Smooth muscle cell (in vitro differentiated cells): Measurements from ENCODE around the gene STARD8. TPM values are rescaled to one million over a fixed set of nuclear protein-coding genes. Genes with fewer than 3 reads are reported as not detected.

Experiments used
- DNase-seq: peaks from one replicate; lab custom pipeline; 2025; ENCODE audit not compliant: unreplicated experiment; lab: John Stamatoyannopoulos, UW
- H2AFZ ChIP-seq: fragments of 200-600 bp; sonication (generic); 2 replicates; pipeline ENCODE4 v1.6.0; 2016; ENCODE audit warnings: antibody characterized with exemption, low read depth, mild to moderate bottlenecking
- H3F3A ChIP-seq: fragments of 200-600 bp; sonication (generic); 2 replicates; pipeline ENCODE4 v1.6.0; 2017; ENCODE audit warnings: antibody characterized with exemption, low read depth
- H3K27ac ChIP-seq: fragments of 200-600 bp; sonication (generic); 2 replicates; pipeline ENCODE4 v1.5.1; 2016; ENCODE audit warnings: low read depth, mild to moderate bottlenecking
- H3K27me3 ChIP-seq: fragments of 200-600 bp; sonication (generic); 2 replicates; pipeline ENCODE4 v1.6.1; 2016; ENCODE audit warnings: low read depth, mild to moderate bottlenecking
- H3K36me3 ChIP-seq: fragments of 200-600 bp; sonication (generic); 2 replicates; pipeline ENCODE4 v1.5.1; 2016; ENCODE audit warnings: low read depth
- H3K4me1 ChIP-seq: fragments of 200-600 bp; sonication (generic); 2 replicates; pipeline ENCODE4 v1.5.1; 2016; ENCODE audit warnings: low read depth
- H3K4me2 ChIP-seq: fragments of 200-600 bp; sonication (generic); 2 replicates; pipeline ENCODE4 v1.6.0; 2016; ENCODE audit warnings: mild to moderate bottlenecking
- H3K4me3 ChIP-seq: fragments of 200-600 bp; sonication (generic); 2 replicates; pipeline ENCODE4 v1.5.1; 2016; ENCODE audit warnings: mild to moderate bottlenecking
- H3K79me2 ChIP-seq: fragments of 200-600 bp; sonication (generic); 2 replicates; pipeline ENCODE4 v1.6.0; 2016; ENCODE audit warnings: low read depth, mild to moderate bottlenecking
- H3K9ac ChIP-seq: fragments of 200-600 bp; sonication (generic); 2 replicates; pipeline ENCODE4 v1.6.0; 2016; ENCODE audit warnings: low read depth
- H3K9me3 ChIP-seq: fragments of 200-600 bp; sonication (generic); replicated peaks from 2 replicates; pipeline ENCODE4 v1.5.1; 2016; ENCODE audit warnings: low read depth
- H4K20me1 ChIP-seq: fragments of 200-600 bp; sonication (generic); 2 replicates; pipeline ENCODE4 v1.6.0; 2016; ENCODE audit warnings: low read depth
- CTCF ChIP-seq: fragments of 200-600 bp; sonication (generic); IDR thresholded peaks from 2 replicates; pipeline ENCODE4 v1.5.1; 2017; ENCODE audit warnings: borderline replicate concordance, mild to moderate bottlenecking, antibody characterized with exemption; ENCODE audit not compliant: insufficient read depth, poor library complexity, severe bottlenecking
- WGBS: methylation state at CpG from one replicate; pipeline ENCODE4 v1.1.7; 2016; ENCODE audit warnings: low lambda C conversion rate; 5-methylcytosine and 5-hydroxymethylcytosine counted together
- polyA plus RNA-seq: library from polyadenylated mRNA; unstranded; fragments of >200 nt; fragmentation: Nextera tagmentation; extraction: Ambion mirVana; gene quantifications from 2 replicates; pipeline ENCODE4 v1.2.1, GENCODE V29; 2016
- total RNA-seq: library from RNA; depleted of rRNA; stranded (reverse); fragments of >200 nt; gene quantifications from 2 replicates; pipeline ENCODE4 v1.2.3, GENCODE V29; 2014

Gene STARD8
- total and polyA plus RNA-seq, 2 experiments from 2014 or later, result 0.27 to 0.38 TPM

- no peaks in the 10 kb centered on the region for H3K36me3 ChIP-seq
- H3K4me1 ChIP-seq, result no peaks in the 10 kb centered on the region
- no peaks in the 10 kb centered on the region for H4K20me1 ChIP-seq
- DNase-seq, result no peak
- H3F3A ChIP-seq, result no peaks in the 10 kb centered on the region
- no peaks in the 10 kb centered on the region for H3K9me3 ChIP-seq
- H2AFZ ChIP-seq, result no peak overlapping the region
- H3K9ac ChIP-seq, result no peak overlapping the region
- H3K27me3 ChIP-seq, result no peaks in the 10 kb centered on the region
- no peak overlapping the region for H3K4me3 ChIP-seq
- H3K4me2 ChIP-seq, result no peak overlapping the region
- no peaks in the 10 kb centered on the region for H3K79me2 ChIP-seq
- TF ChIP-seq CTCF, result no peak
- H3K27ac ChIP-seq, result no peak overlapping the region
- 64% methylated on average over 3 of the region's 3 CpGs for WGBS
Observed at GRCh38 chrX:68672581-68673318, 25.3 kb downstream of the STARD8 start.

- Histone ChIP-seq H3F3A (no peaks in the 10 kb centered on the region), H3K27me3 (no peaks in the 10 kb centered on the region)
- 57% methylated on average over 4 of the region's 4 CpGs for WGBS
Observed at GRCh38 chrX:68675571-68675970, 28.1 kb downstream of the STARD8 start.

GRCh38 chrX:68676335-68676734, 28.9 kb downstream of the STARD8 start:
- DNase-seq, result no peak
- Histone ChIP-seq H3K4me1 (no peaks in the 10 kb centered on the region), H3K4me2 (no peak overlapping the region), H4K20me1 (no peaks in the 10 kb centered on the region), H3K79me2 (no peaks in the 10 kb centered on the region), H3K27me3 (no peaks in the 10 kb centered on the region), H3K9ac (no peak overlapping the region), H2AFZ (no peak overlapping the region), H3K4me3 (no peak overlapping the region), H3K36me3 (no peaks in the 10 kb centered on the region), H3K27ac (no peak overlapping the region), H3K9me3 (no peaks in the 10 kb centered on the region), H3F3A (no peaks in the 10 kb centered on the region)
- 66% methylated on average over 3 of the region's 3 CpGs for WGBS
- TF ChIP-seq CTCF, result no peak

More at GRCh38 chrX:68675571-68675970, 28.1 kb downstream of the STARD8 start:
- H3K4me2 ChIP-seq, result no peak overlapping the region
- TF ChIP-seq CTCF, result no peak
- H3K79me2 ChIP-seq, result no peaks in the 10 kb centered on the region
- no peak overlapping the region for H3K4me3 ChIP-seq
- no peaks in the 10 kb centered on the region for H3K9me3 ChIP-seq
- H4K20me1 ChIP-seq, result no peaks in the 10 kb centered on the region
- H3K4me1 ChIP-seq, result no peaks in the 10 kb centered on the region
- H3K36me3 ChIP-seq, result no peaks in the 10 kb centered on the region
- H2AFZ ChIP-seq, result no peak overlapping the region
- DNase-seq, result no peak
- H3K9ac ChIP-seq, result no peak overlapping the region
- no peak overlapping the region for H3K27ac ChIP-seq

- H3K4me2 ChIP-seq, result no peak overlapping the region
- H2AFZ ChIP-seq, result no peak overlapping the region
- H3K9me3 ChIP-seq, result no peaks in the 10 kb centered on the region
- H3K27ac ChIP-seq, result no peak overlapping the region
- H3K4me3 ChIP-seq, result no peak overlapping the region
- H3F3A ChIP-seq, result no peaks in the 10 kb centered on the region
- no peaks in the 10 kb centered on the region for H4K20me1 ChIP-seq
- H3K79me2 ChIP-seq, result no peaks in the 10 kb centered on the region
- no peak for TF ChIP-seq CTCF
- DNase-seq, result no peak
- 48% methylated on average over 4 of the region's 4 CpGs for WGBS
- H3K36me3 ChIP-seq, result no peaks in the 10 kb centered on the region
- H3K9ac ChIP-seq, result no peak overlapping the region
- no peaks in the 10 kb centered on the region for H3K4me1 ChIP-seq
- H3K27me3 ChIP-seq, result no peaks in the 10 kb centered on the region
Observed at GRCh38 chrX:68677998-68678397, 30.5 kb downstream of the STARD8 start.
